K562 (cell line): ENCODE data around the gene STOM. TPM values are rescaled to one million over a fixed set of nuclear protein-coding genes. Genes with fewer than 3 reads are reported as not detected.

Experiments used
- CBFA2T3 ChIP-seq: fragments of 450-650 bp; IDR thresholded peaks from 2 replicates; pipeline ENCODE4 v1.6.1; 2017
- CEBPB ChIP-seq: fragments of 450-650 bp; IDR thresholded peaks from 2 replicates; pipeline ENCODE4 v1.6.1; 2016; ENCODE audit warnings: missing genetic modification characterization, missing compliant biosample characterization
- DNMT1 ChIP-seq: fragments of 450-650 bp; IDR thresholded peaks from 2 replicates; pipeline ENCODE4 v1.6.1; 2016; ENCODE audit warnings: antibody characterized with exemption, mild to moderate bottlenecking
- E2F3 ChIP-seq: fragments of 250-450 bp; sonication (Bioruptor Pico); IDR thresholded peaks from 2 replicates; pipeline ENCODE4 v1.4.0; 2020; ENCODE audit warnings: mild to moderate bottlenecking
- FUS ChIP-seq: fragments of 200-400 bp; formaldehyde crosslinking; optimal IDR thresholded peaks from 2 replicates; pipeline ENCODE3; 2017; ENCODE audit warnings: low read depth, low read length
- JUND ChIP-seq, 2 experiments: IDR thresholded peaks; 2 replicates in 1 of 2; 3 replicates in 1 of 2; pipeline ENCODE4 v1.6.1; 2011; ENCODE audit warnings: borderline replicate concordance in 2 of 2, low read depth in 2 of 2, low read length in 2 of 2, improper control_type of control experiment in 1 of 2, missing biosample characterization in 1 of 2, missing genetic modification characterization in 1 of 2, missing genetic modification reagents in 1 of 2
- MAFF ChIP-seq: IDR thresholded peaks from 2 replicates; pipeline ENCODE4 v1.6.1; 2012; ENCODE audit warnings: low read length, improper control_type of control experiment
- MAZ ChIP-seq, 2 experiments: fragments of 450-650 bp in 1 of 2; sonication (generic) in 1 of 2; formaldehyde crosslinking; IDR thresholded peaks in 1 of 2; conservative IDR thresholded peaks in 1 of 2; 2 replicates each; pipeline versions ENCODE4 v1.4.0 to v1.5.0; 2020; ENCODE audit warnings: mild to moderate bottlenecking in 1 of 2, missing genetic modification reagents in 1 of 2
- MBD1 ChIP-seq: fragments of 250-450 bp; sonication (Bioruptor Pico); IDR thresholded peaks from 2 replicates; pipeline ENCODE4 v1.8.0; 2022; ENCODE audit warnings: inconsistent platforms
- MBD2 ChIP-seq: sonication (generic); IDR thresholded peaks from 2 replicates; pipeline ENCODE4 v1.6.1; 2016; ENCODE audit warnings: low read depth, borderline replicate concordance
- NFIX ChIP-seq: fragments of 250-450 bp; sonication (Bioruptor Pico); IDR thresholded peaks from 2 replicates; pipeline ENCODE4 v1.4.0; 2020; ENCODE audit warnings: low read depth, mild to moderate bottlenecking, moderate library complexity
- NR3C1 ChIP-seq: sonication (generic); formaldehyde crosslinking; IDR thresholded peaks from 2 replicates; pipeline ENCODE4 v1.8.1; 2022; ENCODE audit warnings: missing genetic modification reagents
- RAD21 ChIP-seq, 2 experiments: fragments of 250-450 bp in 1 of 2; fragments of 450-650 bp in 1 of 2; sonication (Bioruptor Pico) in 1 of 2; formaldehyde crosslinking in 1 of 2; IDR thresholded peaks in 1 of 2; conservative IDR thresholded peaks in 1 of 2; 2 replicates each; pipeline versions ENCODE4 v1.4.0 to v1.8.0; 2020 to 2022; ENCODE audit warnings: mild to moderate bottlenecking in 2 of 2, moderate library complexity in 1 of 2
- RNF2 ChIP-seq: sonication (generic); IDR thresholded peaks from 2 replicates; pipeline ENCODE4 v1.6.1; 2016
- SAFB2 ChIP-seq: fragments of 200-400 bp; formaldehyde crosslinking; IDR thresholded peaks from 2 replicates; pipeline ENCODE4 v1.6.1; 2018; ENCODE audit warnings: borderline replicate concordance, low read length, low read depth, moderate library complexity; ENCODE audit not compliant: severe bottlenecking
- SNAPC5 ChIP-seq: fragments of 250-450 bp; sonication (Bioruptor Pico); IDR thresholded peaks from 2 replicates; pipeline ENCODE4 v1.8.0; 2021; ENCODE audit warnings: moderate library complexity, mild to moderate bottlenecking, inconsistent platforms
- TCF7L2 ChIP-seq: fragments of 150-350 bp; IDR thresholded peaks from 2 replicates; pipeline ENCODE4 v1.6.1; 2016; ENCODE audit warnings: low read depth, mild to moderate bottlenecking, low read length, moderate library complexity
- TEAD1 ChIP-seq, 2 experiments: fragments of 450-650 bp in 1 of 2; sonication (generic) in 1 of 2; formaldehyde crosslinking; IDR thresholded peaks; 2 replicates each; pipeline versions ENCODE4 v1.4.0 to v1.8.0; 2020 to 2022; ENCODE audit warnings: mild to moderate bottlenecking in 2 of 2, missing genetic modification reagents in 1 of 2
- TEAD4 ChIP-seq, 2 experiments: sonication (generic) in 1 of 2; formaldehyde crosslinking in 1 of 2; IDR thresholded peaks; 2 replicates each; pipeline versions ENCODE4 v1.6.1 to v1.8.0; 2012 to 2022; ENCODE audit warnings: borderline replicate concordance in 1 of 2, inconsistent platforms in 1 of 2, low read length in 1 of 2, mild to moderate bottlenecking in 1 of 2, missing genetic modification reagents in 1 of 2
- ZBTB26 ChIP-seq: fragments of 450-650 bp; formaldehyde crosslinking; IDR thresholded peaks from 2 replicates; pipeline ENCODE4 v1.4.0; 2022; ENCODE audit warnings: missing genetic modification characterization
- polyA plus RNA-seq, 8 experiments: library from polyadenylated mRNA; depleted of rRNA in 4 of 8; stranded (reverse) in 5 of 8; unstranded in 3 of 8; fragments of >200 nt; fragmentation: Nextera tagmentation in 2 of 8; fragmentation: Illumina TruSeq in 1 of 8; extraction: Ambion mirVana in 2 of 8; extraction: Trizol in 1 of 8; gene quantifications; 2 replicates each; pipeline versions ENCODE4 v1.2.1 to v1.2.3, GENCODE V29; 2011 to 2014; ENCODE audit warnings: inconsistent platforms in 1 of 8, missing spikeins in 1 of 8
- total RNA-seq, 7 experiments: library from RNA; depleted of rRNA in 6 of 7; stranded (reverse); fragments of >200 nt in 6 of 7; fragmentation: Illumina TruSeq in 2 of 7; extraction: Trizol in 2 of 7; gene quantifications; 2 replicates each; pipeline versions ENCODE4 v1.2.1 to v1.2.3, GENCODE V29; 2011 to 2021; ENCODE audit warnings: low replicate concordance in 1 of 7
- TF ChIP-seq, protein P1 (sequence below): fragments of 450-650 bp; formaldehyde crosslinking; IDR thresholded peaks from 2 replicates; pipeline ENCODE4 v1.4.0; 2020; ENCODE audit warnings: mild to moderate bottlenecking, moderate library complexity

Gene STOM
- total and polyA plus RNA-seq, 9 of the 15 experiments (the other 6 are each of a cell fraction or from before 2014, with no cell fraction given), result 23.2 to 140 (median 43.9) TPM

- TF ChIP-seq, protein P1, sequence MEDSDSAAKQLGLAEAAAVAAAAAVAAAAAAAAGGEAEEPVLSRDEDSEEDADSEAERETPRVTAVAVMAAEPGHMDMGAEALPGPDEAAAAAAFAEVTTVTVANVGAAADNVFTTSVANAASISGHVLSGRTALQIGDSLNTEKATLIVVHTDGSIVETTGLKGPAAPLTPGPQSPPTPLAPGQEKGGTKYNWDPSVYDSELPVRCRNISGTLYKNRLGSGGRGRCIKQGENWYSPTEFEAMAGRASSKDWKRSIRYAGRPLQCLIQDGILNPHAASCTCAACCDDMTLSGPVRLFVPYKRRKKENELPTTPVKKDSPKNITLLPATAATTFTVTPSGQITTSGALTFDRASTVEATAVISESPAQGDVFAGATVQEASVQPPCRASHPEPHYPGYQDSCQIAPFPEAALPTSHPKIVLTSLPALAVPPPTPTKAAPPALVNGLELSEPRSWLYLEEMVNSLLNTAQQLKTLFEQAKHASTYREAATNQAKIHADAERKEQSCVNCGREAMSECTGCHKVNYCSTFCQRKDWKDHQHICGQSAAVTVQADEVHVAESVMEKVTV (CRISPR knock-in tag), result peak; percentile 89
- TF ChIP-seq NR3C1 (CRISPR knock-in tag) (no peak), TEAD1 (CRISPR knock-in tag; IDR thresholded peaks at IDR 0.05) (0 out of 4 replicates have a peak, but pooled peaks of 1 of the 2 experiments have one; percentile 36), SAFB2 (no peak), RAD21 (CRISPR knock-in tag; conservative IDR thresholded peaks at IDR 0.05 in 1 of 2, IDR thresholded peaks at IDR 0.05 in 1 of 2) (peak; percentile 93 to 96), JUND (IDR thresholded peaks at IDR 0.05; ENCODE audit: borderline replicate concordance, low read depth, low read length) (peak; percentile 48; the same call in 1 of the 2 replicates), JUND (tag; IDR thresholded peaks at IDR 0.05; ENCODE audit: borderline replicate concordance, low read depth, low read length) (peak; percentile 54; the same call in 2 of the 3 replicates), FUS (no peak), TEAD4 (IDR thresholded peaks at IDR 0.05; ENCODE audit: low read length) (peak; percentile 41; the same call in 1 of the 2 replicates), TEAD4 (CRISPR knock-in tag; IDR thresholded peaks at IDR 0.05; ENCODE audit: borderline replicate concordance) (no peak), CBFA2T3 (0 out of 2 replicates have a peak, but pooled peaks have one; percentile 1), DNMT1 (no peak), MAFF (no peak), SNAPC5 (CRISPR knock-in tag) (no peak), NFIX (CRISPR knock-in tag) (no peak), TCF7L2 (no peak), ZBTB26 (CRISPR knock-in tag) (no peak), MBD2 (no peak), RNF2 (no peak), E2F3 (CRISPR knock-in tag) (no peak), MBD1 (CRISPR knock-in tag) (no peak), CEBPB (tag) (peak; percentile 72), MAZ (CRISPR knock-in tag; conservative IDR thresholded peaks at IDR 0.05 in 1 of 2, IDR thresholded peaks at IDR 0.05 in 1 of 2) (no peak; a peak in 1 of 4 replicates)
Observed at GRCh38 chr9:121399883-121400607, 30.0 kb upstream of the STOM start (continued).
